ENCODE results near the gene TANGO6.

The TANGO6 gene

DNA sequence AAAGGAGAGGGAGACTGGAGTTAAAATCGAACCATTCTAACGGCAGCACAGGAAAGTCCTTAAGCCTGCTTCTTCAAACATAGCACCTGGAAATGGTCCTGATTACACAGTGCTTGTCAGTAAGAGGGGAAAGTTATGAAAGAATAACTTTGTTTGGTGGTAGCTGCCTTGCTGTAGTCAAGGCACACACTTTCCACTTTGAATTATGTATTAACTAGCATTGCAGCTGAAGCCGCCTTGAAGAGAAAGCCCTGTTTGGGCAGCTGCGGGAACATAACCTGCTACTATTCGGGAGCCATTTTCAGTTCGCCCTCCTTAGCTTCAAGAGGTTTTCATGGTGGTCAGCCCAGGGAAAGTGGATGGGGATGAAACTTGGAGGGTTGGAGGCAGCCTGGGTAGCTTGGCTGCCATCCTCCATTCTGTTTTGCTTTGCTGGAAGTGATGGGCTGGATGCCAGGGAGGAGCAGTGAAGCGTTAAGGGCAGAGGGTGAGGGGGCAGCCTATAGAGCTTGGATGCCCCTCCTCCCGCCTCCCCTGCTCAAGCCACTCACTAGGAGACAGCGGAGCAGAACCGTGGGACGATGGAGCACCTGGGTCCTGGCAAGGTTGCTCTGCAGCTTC lies 256.9 kb downstream of the TANGO6 start:
- DNase-seq (ENCODE audit: low read depth), result no peak

DNA sequence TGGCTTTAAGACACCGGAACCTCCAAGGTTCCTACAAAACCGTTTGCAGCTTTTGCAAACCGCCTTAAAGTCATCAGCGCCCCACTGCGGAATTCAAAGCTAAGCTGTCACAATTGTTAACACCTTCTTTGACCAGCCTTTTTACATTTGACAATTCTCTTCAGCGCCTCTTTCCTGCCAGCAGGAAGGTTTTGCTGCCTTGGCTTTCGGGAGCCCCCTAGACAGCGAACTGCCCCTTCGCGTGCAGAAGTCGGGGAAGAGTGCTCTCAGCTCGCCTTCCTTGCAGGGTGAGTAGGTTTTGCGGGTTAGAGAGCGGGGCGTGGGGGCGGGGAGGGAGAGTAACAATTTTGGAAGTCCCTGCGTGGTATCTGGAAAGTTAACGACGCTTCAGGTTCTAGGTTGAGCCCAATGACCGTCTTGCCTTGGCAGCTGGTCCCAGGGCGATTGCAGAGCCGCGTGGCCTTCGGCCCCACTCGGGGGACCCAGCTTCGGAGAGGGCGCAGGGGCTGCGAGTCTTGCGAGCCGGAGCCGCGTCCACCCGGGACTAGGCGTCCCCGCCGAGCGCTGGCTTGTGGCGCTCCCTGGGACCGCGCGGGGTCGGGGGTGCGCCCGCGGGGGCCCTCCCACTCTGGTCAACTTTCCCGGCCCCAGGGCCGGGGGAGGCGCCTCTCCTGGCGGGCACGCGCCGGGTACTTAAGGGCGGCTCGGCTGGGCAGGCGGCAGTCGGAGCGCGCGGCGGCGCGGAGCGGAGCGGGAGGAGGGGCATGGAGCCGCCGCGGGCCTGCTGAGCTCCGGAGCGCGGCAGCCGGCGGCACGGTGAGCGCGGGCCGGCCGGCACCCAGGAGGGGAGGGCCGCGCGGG lies 262.4 kb downstream of the TANGO6 start, which contains the start of gene HAS3:
HAS3 (plus strand) TSS at position 153 of the 861 bp plus-strand sequence. CDS start 3,743 bp downstream, outside the sequence.
- DNase-seq (ENCODE audit: low read depth), result peak; percentile 69

- no peak for DNase-seq (ENCODE audit: low read depth)
Measured at GRCh38 chr16:69106491-69107315, 263.4 kb downstream of the TANGO6 start.

DNA sequence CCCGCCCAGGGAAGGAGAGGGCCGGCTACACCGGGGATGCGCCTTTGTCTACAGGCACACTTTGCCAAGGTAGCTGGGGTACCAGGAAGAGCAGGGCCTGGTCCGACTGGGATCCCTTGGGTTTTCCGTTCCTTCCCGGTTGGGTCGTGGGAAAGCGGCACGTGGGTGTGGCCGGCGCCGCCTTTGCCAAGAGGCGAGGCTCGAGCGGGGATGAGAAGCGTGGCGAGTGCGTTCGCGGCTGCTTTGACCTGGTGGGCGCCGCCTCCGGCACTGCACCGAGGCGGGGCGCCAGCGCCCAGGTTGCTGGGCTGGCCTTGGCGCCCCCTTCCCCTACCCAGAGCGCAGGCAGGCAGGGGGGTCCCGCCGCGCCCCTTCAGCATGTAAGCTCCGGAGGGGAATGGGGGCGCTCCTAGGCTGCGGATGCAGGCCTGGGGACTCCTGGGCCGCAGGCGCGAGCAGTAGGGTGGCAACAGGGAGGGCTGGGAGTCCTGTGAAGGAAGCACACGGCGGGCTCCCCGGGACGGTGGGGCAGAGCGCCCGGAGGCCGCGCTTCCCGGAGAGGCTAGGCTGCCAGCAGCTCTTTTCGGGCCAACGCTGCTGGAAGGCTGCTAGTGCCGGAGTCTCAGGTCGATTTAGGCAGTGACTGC lies 264.1 kb downstream of the TANGO6 start:
- DNase-seq (ENCODE audit: low read depth), result no peak

- DNase-seq (ENCODE audit: low read depth), result no peak
Measured at GRCh38 chr16:69108064-69108904, 265.0 kb downstream of the TANGO6 start.

GRCh38 chr16:69108905-69109252 lies 265.5 kb downstream of the TANGO6 start:
- no peak for DNase-seq (ENCODE audit: low read depth)

- DNase-seq (ENCODE audit: low read depth), result no peak
Measured at GRCh38 chr16:69109486-69110270, 266.3 kb downstream of the TANGO6 start.

GRCh38 chr16:69110406-69110805 lies 267.1 kb downstream of the TANGO6 start:
- no peak for DNase-seq (ENCODE audit: low read depth)

DNA sequence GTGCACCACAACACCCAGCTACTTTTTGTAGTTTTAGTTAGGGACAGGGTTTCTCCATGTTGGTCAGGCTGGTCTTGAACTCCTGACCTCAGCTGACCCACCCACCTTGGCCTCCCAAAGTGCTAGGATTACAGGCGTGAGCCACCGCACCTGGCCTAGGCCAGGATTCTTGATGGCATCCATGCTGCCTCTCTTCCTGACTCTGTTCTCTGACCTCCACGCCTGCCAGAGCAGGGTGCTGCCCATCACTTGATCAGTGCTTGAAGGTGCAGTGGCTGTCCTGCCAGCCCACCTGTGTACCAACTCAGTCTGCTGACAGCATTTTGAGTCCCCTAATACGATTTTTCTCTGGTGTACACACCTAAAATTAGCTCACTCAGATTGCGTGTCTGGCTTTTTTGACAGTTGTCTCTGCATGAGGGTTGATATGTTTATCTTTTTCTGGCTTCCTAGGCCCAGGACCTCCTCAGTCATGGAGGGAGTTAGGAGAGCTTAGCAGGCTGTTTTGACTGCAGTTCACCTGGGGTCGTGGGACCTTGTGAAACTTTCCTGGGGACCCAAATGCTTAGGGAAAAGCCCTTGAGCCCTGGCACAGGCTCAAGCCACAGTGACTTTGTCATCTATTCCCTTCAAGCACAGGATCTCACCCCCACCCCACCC lies 268.0 kb downstream of the TANGO6 start:
- no peak for DNase-seq (ENCODE audit: low read depth)

DNA sequence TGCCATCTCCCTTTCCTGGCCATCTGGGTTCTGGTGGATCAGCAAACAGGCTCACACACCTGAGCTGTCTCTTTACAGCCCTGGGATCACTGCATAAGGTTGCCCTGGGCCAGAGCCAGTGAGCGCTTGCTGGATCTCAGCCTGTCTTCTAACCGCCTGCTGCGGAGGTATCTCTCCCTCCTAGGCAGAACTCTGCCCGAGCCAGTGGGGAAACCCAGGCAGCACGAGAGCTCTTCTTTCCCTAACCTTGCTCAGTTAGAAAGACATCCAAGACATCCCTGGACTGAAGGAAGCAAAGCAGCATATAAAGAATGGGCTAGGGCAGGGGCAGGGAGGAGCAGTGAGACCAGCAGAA lies 268.5 kb downstream of the TANGO6 start:
- DNase-seq (ENCODE audit: low read depth), result no peak

DNA sequence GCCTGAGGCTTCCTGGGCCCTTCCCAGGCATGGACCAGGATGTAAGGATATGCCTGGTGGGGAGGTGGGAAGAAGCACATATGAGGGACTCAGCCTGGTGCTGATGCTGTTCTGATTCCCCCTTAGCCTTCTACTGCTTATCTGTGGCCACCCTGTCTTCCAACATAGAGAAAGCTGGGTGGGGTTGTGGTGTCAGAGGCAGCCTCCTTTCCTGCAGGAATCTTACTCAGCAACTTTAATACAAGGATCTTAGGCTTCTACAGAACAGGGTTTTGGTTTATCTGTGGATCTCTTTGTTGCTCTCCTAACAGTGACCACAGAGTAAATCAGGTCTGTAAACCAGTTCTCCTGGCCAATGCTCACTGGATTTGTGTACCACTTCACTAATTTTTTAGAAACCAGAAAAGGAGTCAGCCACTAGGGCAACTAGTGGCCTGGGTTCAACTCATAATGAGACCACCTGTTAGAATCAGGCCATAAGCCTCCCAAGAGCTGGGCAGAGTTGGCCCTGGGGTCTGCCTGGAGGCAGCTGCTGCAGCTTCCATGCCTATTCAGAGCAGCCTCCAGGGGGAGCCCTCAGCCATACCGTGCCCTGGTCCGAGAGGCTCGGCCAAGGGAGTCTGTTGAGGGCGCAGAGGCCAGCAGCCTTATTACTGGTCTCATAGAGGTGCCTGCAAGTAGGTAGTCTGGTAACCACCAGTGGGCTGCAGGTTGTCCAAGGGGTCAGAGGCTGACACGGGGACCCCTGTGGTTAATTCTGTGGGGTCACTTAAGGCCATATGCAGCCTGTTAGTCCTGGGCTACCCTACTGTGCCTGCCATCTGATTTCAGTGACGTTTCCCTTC lies 269.2 kb downstream of the TANGO6 start:
- no peak for DNase-seq (ENCODE audit: low read depth)

- DNase-seq (ENCODE audit: low read depth), result no peak
Measured at GRCh38 chr16:69113216-69113615, 269.9 kb downstream of the TANGO6 start.

- no peak for DNase-seq (ENCODE audit: low read depth)
Measured at GRCh38 chr16:69114346-69114975, 271.1 kb downstream of the TANGO6 start.

- no peak for DNase-seq (ENCODE audit: low read depth)
Measured at GRCh38 chr16:69114976-69115355, 271.6 kb downstream of the TANGO6 start.

DNA sequence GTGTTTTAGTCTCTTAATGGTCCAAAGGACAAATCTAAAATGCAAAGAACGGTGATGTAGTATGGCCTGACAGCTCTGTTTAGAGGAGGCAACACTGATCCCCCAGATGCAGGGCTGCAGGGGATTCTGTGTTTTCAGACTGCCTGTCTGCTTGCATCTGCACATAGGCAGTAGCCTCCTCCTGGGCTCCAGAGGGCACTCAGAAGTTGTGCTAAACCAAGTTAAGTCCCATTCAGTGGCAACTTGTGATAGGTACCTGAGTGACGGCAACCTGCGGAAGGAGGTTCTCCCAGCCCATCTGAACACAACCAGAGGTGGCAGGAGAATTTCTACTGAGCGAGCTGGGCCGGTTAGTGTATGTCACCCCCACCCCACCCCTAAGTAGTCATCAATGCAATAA lies 272.0 kb downstream of the TANGO6 start:
- no peak for DNase-seq (ENCODE audit: low read depth)

DNA sequence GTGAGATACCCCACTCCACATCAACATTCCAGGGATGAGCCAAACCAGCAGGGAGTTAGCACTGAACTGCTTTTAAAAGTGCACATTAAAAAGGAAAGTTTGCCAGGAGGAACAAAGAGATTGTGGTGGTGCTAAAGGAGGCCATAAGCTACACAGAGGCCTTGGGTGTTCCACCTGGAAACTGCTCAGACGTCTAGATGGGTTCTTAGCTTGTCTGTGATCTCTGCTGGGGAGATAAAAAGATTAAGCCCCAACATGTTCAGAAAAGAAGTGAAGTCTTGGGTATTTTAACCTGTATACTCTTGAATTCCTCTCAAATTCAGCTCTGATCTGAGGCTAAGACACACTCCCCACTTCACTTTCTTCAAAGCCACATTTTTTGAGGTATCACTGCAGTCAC lies 272.5 kb downstream of the TANGO6 start:
- DNase-seq (ENCODE audit: low read depth), result no peak

DNA sequence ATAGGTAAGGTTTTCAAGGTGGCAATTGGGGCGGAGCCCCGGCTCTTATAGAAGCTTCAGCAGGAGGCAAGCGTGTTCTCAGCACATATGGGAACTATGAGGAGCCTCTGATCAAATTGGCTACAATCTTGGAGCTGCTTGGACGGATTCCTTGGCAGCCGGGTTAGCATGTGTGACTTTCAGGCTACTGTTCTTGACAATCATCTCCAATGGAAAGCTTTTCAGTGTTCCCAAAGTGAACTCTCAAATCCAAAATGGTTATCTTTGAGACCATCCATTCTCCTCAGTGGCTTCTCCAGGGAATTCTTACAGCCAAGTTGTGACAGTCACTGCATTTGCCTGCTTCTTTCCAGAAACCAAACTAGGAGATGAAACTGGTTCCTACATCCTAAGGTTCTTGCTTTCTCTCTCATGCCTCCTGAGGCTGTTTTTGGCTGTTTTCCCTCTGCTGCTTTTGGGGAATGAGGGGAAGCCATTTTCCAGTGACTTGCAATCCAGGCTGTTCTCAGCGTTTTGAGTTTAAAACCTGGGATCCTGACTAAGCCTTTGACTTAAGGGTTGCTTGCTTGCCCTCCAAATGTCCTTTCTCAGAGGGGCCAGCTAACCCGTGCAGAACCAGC lies 273.0 kb downstream of the TANGO6 start:
- no peak for DNase-seq (ENCODE audit: low read depth)

- no peak for DNase-seq (ENCODE audit: low read depth)
Measured at GRCh38 chr16:69116906-69117305, 273.6 kb downstream of the TANGO6 start.

Measured in iris pigment epithelial cell (primary cell).